NCI-H146 treated with DMSO at 0.1 percent for 48 hours (cell line): ENCODE measurements around the gene VPS29.
"Not testable (repeated sequence)": the region's sequence is repeated elsewhere in the genome, so short reads cannot be mapped to it uniquely, and the experiment has no call there.

Experiments used
- DNase-seq: peaks from one replicate; lab custom pipeline; 2025; ENCODE audit not compliant: unreplicated experiment; lab: John Stamatoyannopoulos, UW

The VPS29 gene

DNA sequence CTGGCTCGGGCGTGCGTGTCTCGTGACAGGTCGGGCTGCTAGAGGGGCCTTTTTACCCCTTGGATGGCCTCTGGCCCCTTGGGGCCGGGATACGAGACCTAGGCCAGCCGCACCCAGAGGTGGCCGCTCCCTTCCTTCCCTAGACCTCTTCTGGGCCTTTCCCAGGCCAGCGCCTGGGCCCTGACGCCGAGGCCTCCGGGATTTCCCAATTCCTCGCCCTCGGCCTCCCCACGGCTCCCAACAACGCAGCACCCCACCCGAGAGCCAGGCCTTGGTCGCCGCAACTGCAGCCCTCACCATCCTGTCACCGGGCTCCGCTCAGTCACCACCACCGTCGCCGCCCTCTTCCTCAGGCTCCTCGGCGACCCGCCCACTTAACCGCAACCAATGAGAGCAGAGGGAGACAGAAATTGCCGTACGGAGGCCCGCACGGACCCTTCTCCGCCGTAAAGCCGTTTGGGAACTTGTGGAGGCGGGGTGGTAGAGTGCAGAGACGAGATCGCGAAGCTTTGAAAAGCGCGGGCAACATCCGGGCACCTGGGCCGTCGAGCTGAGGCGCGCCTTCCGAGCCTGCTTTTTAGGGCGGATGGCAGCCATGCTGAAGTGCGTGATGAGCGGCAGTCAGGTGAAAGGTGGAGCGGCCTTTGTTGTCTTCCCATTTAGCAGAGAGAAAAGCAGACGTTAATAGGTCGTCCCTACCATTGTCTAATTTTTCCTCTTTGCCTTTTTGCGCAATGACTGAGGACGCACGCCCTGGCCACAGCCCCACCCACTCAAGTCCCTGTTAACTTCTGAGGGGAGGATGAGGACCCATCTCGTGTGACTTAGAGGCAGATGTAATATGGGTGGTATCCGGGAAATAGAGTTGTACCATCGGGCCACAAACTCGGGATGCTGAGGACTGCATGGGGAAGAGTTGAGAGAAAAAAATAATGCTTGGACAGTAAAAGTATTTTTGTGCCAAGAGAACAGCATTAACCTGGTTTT lies at the start of gene VPS29, which contains the start of gene RAD9B:
Gene VPS29 (minus strand): TSS at position 360 of the 987 bp plus-strand sequence. CDS start 60 bp downstream, at position 300.
Gene RAD9B (plus strand): TSS at position 580 of the 987 bp plus-strand sequence. CDS start 7 bp downstream, at position 587.
- peak; percentile 98 for DNase-seq

DNA sequence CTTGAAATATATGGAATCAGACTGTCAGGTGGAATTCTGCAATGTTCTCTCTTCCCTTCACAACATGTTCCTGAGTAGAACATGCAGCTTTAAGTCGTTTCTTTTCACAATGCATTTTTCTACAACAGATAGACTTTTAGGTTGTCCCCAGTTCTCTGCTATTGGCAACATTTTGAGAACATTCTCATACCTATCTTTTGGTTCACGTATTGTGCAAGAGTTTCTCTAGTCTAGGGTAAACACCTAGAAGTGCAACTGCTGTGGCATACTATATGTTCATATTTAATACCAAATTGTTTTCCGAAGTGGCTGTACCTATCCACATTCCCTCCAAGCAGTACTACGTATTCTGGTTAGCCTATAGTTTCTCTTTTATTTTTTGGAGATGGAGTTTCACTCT lies 49.1 kb upstream of the VPS29 start:
- DNase-seq, result no peak

DNA sequence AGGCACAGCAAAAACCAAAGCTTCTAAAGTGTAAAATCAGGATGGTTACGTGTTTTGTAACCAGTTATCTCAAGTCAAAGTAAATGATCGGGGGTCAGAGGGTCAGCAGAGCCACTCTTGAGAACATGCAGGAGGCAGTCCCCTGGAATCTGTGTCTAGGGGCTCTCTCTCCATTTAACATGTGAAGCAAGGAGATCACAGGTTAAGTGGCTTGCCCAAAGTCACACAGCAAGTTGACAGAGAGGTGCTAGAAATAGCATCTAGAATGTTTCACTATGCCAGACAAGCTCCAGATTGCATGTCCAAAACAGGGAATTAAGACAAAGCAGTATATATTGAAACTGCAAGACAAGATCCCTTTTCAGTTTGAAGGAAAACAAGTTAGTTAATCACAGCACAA lies 47.8 kb upstream of the VPS29 start:
- no peak for DNase-seq

DNA sequence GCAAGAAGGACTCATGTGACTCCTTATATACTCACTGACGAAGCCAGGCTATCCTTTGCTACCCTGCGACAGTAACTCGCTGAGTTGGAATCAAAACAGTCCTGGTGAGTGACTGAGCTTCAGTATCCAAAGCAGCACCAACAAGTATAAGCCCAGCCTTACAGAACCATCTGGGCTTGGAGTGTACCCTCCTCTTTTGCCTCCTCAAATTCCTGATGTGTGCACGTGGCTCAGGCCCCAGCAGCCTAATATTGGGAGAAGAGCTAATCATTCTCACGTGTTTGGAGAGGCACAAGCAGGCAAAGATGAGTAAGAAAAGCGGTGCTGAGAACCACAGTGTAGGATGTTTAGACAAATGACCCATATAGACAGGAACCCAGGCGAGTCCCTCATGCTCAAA lies 46.8 kb upstream of the VPS29 start:
- no peak for DNase-seq

DNA sequence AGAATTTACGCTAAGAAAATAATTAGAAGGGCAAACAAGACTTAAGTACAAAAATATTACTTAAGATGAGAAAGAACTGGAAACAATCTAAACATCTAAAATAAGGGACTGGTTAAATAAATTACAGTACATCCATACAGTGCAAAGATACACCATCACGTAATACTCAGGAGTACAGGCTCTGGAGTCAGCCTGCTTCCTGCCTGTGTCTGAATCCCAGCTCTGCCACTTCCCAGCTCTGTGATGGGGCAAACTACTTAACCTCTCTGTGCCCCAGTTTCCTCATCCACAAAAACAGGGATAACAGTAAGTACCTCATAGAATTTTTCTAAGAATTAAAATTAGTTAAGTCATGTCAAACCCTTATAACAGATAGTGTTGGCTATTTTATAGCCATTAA lies 45.2 kb upstream of the VPS29 start:
- DNase-seq, result no peak

DNA sequence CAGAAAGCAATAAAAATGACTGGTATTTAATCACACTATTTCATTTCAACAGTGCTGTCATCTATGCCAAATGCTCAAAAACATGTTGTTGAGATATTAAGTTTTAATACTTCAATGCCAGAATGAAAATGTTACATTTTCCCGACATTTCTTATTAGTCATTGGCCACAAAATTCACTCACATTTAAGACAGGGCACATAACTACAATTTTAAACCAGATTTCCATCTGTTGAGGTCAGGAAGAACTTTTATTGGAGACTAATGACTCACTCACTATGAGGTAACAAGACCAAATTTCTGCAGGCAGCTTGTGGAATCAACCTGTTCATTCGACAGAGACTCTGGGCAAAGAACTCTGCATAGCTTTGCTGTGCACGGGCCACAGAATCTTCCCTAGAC lies 44.4 kb upstream of the VPS29 start:
- no peak for DNase-seq

DNA sequence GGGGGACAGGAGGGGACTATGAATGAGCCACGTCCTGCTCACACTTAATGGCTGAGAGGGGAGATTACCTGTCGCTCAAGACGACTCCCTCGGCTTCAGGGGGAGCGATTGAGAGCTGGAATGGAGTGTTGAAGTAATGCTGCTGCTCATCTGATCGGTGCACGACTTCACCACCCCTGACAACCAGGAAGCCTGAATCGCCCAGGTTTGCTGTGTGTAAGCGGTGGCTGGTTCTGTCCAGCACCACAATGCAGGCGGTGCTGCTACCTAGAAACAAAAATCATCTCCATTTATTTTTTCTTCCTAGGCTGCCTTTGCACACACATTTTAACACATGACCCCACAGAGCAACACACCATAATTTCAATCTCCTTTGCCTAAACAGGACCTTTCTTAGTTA lies 43.9 kb upstream of the VPS29 start:
- DNase-seq, result no peak

DNA sequence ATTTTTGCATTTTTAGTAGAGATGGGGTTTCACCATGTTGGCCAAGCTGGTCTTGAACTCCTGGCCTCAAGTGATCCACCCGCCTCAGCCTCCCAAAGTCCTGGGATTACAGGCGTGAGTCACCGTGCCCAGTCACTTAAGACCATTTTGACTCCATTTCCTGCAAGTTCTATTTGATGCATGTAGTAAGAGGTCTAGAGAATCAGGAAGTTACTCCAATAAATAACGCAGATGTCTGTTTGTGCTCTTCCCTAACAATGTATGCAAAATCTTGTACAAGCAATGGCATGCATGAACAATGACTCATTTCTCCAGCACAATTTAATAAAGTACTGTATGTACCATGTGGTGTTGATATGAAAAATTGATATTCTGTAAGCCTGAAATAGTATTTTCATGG lies 43.3 kb upstream of the VPS29 start:
- DNase-seq, result not testable (repeated sequence)

DNA sequence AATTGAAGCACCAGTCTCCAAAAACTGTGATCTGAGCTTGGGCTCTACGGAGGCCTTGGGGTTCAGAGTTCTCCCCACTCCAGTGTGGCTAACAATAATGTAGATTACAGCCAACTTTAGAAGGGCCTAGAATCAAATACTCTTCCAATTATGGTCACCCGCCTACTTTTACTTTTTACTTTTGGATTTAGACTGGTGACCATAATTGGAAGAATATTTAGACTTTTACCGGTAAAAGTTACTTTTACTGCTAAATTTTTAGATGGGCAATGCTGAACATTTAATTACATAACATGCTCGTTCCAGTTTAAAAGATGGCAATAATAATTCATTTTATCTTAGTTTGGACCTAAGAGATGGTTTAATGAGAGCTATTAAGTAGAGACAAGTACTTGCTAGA lies 42.1 kb upstream of the VPS29 start:
- no peak for DNase-seq

DNA sequence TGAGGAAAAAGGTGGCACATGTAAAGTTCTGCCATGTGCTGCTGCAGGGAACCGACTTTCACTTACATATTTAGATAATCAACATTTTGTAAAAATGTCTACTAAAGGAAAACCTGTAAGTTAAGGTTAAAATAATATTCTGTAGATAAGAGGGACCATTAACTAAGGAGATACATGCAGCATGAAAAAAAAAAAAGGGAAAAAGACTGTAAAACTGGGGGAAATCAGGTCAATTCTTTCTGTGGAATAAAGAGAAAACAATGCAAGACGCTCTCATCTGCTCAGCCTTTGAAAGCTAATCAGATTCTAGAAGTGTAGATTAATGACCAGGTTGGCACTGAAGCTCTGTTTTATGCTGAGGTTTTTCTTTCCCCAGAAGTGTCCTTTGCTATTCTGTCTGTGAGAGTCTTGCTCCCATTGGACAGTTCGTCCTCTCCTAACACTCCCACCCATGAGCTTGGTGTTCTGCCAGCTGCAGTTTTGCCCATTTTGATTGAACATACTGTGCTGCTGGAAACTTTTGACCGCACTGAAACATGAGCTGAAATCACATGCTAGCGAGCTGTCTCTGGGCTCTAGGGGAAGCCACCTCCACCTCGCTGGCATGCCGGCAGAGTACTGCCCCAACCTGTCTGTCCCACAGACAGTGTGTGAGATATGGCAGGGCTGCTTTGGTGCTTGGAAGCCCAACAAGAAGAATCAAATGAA lies 41.5 kb upstream of the VPS29 start:
- DNase-seq, result no peak

DNA sequence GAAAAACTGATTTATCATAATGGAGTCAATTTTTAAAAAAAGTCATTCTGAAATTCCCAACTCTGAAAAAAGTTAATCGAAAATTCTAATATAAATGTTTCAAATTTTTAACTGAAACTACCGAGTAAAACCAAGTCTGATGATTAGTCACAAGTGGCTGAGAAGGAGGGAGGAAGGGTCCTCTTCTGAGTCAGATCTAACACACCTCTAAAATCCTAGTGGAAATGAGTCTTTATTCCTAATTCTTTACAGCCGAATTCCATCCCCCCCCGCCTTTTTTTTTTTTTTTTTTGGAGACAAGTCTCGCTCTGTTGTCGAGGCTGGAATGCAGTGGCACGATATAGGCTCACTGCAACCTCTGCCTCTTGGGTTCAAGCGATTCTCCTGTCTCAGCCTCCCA lies 38.1 kb upstream of the VPS29 start:
- DNase-seq, result no peak

DNA sequence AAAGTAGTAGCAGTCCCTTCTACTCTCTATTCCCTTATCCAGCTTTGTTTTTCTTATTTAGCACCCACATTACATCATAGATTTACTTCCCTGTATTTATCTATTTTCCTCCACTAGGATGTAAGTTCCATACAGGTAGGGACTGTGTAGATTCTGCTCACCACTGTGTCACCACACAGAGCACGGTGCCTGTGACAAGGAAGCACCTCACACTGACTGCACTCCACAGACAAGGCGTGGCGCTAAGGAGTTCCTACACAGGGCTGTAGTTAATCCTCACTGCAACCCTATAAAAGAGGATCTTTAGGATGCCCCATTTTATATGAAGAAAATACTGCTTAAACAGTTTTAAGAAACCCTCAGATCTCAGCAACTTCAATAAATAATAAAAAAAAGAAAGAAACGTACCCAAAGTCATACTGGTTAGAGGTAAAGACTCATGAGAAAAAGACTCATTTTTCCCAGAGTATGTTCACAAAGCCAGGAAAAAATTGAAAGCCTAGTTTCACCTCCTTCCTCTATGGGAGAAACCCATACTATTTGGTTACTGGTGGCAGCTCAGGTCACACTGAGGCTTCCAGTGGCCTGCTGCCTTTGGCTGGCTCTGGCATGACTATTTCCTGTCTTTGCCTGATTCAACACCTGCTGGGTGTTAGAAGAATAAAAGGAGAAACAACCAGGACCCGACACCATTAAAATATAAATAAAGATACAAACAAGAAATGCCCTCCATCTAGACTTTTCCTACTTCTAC lies 37.1 kb upstream of the VPS29 start:
- no peak for DNase-seq

DNA sequence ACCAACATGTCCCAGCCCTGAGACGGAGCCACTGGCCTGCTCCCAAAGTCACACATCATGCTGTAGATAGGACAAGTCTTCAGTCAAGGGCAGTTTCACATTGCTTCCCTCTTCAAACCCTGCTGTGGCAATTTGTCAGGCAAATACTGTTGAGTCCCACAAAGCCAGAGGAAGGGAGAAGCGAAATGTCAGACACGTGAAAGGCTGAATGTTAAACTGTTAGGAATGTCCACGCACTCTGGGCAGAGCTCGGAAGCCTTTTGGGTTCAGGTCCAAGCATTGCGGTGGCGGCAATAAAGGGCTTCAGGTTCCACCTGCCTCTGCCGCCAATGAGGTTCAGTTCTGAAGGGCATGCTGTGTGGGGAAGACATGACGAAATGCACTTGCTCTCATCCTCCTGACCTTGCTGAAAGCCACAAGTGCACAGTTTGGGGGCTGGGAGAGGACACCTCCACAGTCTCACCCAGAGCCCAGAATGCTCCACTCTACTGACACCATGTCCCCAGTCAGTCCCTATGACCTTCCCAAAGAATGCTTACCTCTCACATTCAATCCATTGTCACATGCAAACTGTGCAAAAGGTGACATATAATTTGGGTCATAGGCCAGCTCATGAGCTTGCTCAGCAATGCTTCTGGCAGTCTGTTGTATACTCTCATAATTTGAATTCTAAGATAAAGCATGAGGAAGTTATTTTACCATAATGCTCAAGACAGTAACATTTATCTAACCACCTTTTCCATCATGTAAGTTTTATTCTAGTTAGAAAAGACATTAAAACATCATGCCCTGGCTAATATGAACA lies 35.9 kb upstream of the VPS29 start:
- DNase-seq, result no peak

DNA sequence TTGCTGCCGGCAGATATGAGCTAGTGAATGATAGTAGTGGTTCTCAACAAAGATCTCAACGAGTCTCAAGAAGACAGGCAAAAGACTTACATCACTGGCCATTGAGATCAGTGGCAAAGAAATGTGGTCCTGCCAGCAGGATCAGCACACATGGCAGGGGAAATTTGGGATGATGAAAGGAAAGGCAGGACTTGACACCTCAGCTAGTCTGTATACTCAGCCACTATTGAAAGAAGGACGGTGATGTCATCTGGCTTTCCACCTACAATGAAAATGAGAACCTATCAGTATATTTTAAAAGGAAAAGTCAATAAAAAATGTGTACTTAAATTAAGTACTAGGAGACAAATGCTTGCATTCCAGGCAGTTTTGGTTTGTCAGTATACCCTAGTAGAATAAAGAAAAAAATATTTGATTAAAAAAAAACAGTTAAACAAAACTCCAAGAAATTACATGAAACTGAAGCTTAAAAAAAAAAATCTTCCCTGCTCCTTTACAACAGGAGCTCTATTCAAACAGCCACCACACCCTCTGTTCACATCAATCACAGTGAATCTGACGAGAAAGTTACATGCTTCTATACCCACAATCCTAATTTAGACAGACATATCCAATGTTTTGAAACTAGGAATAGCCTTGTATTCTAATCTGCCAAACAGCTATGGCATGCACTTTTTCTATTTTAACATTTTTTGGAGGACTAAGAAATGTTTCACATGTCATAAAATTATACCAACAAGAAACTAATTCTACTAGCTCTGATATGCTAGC lies 35.1 kb upstream of the VPS29 start:
- DNase-seq, result no peak

DNA sequence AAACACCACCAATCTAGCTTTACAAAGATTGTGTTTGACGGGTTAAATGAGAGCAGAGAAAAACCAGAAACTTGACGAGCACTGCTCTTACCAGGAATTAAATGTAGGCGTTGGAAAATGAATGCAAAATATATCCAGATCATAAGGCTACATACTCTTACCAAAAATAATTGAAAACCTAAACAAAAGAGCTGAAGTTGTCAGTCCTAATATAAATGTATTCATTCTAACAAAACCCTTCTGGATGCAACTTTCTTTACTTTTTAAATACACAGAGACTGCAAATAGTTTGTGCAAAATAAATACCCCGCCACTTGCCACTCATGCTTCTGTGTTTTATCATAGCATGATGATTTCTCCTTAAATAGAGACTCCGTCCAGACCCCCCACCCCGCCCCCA lies 32.9 kb upstream of the VPS29 start:
- DNase-seq, result no peak

DNA sequence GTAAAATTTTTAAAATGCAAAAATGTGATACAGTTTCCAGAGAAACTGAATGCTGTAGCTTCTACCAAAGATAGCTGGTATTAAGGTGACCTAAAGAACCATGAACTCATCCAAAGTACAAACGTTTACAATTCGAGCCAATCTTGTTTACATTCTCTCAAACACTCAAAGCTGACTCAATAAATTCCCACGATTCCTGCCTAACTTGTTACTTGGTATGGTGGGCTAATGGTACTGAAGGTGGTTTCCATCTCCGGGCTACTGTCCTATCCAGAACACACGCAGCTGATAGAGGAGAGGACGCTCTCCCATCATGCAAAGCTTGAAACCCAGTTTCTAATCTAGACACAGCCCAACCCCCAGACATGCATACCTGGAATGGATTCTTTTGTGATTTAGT lies 31.7 kb upstream of the VPS29 start:
- DNase-seq, result no peak

DNA sequence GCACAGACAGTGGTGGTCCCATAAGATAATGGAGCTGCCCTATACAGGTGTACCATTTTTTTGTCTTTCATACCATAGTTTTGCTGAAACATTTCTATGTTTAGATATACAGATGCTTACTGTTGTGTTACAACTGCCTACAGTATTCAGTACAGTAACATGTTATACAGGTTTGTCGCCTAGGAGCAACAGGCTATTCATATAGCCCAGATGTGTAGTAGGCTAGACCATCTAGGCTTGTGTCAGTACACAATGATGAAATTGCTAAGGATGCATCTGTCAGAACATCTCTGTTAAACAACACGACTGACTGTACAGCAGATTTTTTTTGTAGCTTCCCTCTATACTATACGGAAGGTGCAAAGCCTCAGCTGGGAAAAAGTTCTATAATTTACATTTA lies 30.7 kb upstream of the VPS29 start:
- no peak for DNase-seq

DNA sequence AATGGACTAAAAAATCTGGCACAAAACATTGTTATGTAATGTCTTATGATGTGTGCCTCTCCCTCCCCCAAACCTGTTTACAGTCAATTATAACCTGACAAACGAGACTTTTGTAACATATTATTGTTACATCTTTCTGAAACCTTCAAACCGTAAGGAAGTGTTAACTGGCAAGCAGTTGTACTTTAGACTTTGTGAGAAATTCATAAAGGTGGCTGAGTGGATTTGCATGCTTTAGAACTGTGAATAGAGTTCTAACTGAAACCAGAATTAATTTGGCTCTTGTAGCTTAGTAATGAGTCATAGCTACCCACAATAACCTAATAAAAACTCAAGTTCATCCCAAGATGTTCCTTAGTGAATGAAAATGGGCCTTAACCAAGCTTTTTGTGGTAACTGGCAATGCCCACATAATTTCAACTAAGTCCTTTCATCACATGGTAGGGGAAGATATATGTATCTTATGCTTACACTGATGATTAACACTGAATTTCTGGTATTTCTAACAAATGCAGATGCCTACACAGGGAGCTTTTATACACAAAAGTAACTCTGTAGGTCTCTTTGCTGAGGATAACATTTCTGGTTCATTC lies 29.9 kb upstream of the VPS29 start:
- DNase-seq, result no peak

DNA sequence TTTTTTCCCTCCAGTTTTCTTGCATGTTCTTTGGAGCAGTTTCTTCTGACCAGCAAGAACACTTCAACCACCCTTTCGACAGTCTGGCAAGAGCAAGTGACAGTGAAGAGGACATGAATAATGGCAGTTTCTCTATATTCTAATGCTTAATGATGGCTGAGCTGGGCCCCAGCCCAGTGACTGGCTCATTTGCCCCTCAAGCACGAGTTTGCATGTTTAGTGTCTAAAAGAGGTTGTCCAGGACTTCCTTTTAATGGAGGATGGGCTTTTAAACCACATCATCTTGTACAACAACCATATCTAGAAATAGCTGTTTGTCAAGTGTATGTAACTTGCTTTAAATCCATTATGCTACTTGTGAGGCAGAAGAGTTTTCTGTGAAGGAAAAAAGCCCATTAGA lies 28.6 kb upstream of the VPS29 start:
- DNase-seq, result no peak
